Measurements from ENCODE around the gene PRKAA1.
"Not testable (repeated sequence)": the region's sequence is repeated elsewhere in the genome, so short reads cannot be mapped to it uniquely, and the experiment has no call there.

The PRKAA1 gene

GRCh38 chr5:40720069-40720468 lies 78.1 kb downstream of the PRKAA1 start:
- DNase-seq = no peak

GRCh38 chr5:40717281-40717680 lies 80.9 kb downstream of the PRKAA1 start:
- DNase-seq = no peak

- DNase-seq = no peak
Measured at GRCh38 chr5:40716590-40716989, 81.6 kb downstream of the PRKAA1 start.

DNA sequence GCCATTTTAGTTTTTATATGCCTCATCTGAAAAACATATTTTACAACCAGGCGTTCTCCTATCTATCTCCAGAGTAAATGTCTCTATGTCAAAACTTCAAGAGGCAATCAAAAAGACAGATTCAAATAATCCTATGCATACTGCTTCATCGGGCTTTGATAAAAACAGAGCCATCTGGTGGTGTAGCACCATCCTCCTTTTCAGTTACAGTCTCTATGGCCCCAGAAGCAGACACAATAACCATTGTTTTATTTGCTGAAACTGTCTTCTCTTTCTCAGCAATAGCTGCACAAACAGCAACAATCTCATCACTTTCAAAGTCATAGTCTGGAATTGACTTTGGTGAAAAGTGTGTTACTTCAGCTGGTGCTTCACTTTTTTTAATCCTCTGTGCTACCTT lies 82.2 kb downstream of the PRKAA1 start:
- peak in 1 of 5 donors; percentile 12 for DNase-seq

- no peak for DNase-seq
Measured at GRCh38 chr5:40714001-40714400, 84.2 kb downstream of the PRKAA1 start.

GRCh38 chr5:40710575-40710974 lies 87.6 kb downstream of the PRKAA1 start:
- not testable (repeated sequence) for DNase-seq

Measured in T-helper 1 cell (primary cell).